HG02763 (cell line): ENCODE data around the gene MSH5.

Source experiments
- ATAC-seq: cut with Tn5 transposase; IDR thresholded peaks from one replicate; pipeline ENCODE4 v1.9.1; 2021; ENCODE audit warnings: mild to moderate bottlenecking, moderate library complexity; ENCODE audit not compliant: unreplicated experiment

The MSH5 gene

GRCh38 chr6:31712296-31712695 lies 27.5 kb upstream of the MSH5 start:
- ATAC-seq, result no peak

- no peak for ATAC-seq
Measured at GRCh38 chr6:31713465-31713864, 26.3 kb upstream of the MSH5 start.

- no peak for ATAC-seq
Measured at GRCh38 chr6:31713991-31714684, 25.7 kb upstream of the MSH5 start.

- ATAC-seq, result no peak
Measured at GRCh38 chr6:31715022-31715958, 24.5 kb upstream of the MSH5 start, which contains the start of gene LY6G6D. Gene LY6G6D, plus strand, starts transcription at chr6:31715348. Its CDS starts 8 bp downstream, at chr6:31715356.

- no peak for ATAC-seq
Measured at GRCh38 chr6:31717499-31718222, 22.1 kb upstream of the MSH5 start.

GRCh38 chr6:31718265-31718664 lies 21.5 kb upstream of the MSH5 start:
- ATAC-seq, result no peak

- ATAC-seq, result no peak
Measured at GRCh38 chr6:31719001-31719400, 20.8 kb upstream of the MSH5 start.

- ATAC-seq, result no peak
Measured at GRCh38 chr6:31720196-31720770, 19.5 kb upstream of the MSH5 start.

- ATAC-seq, result no peak
Measured at GRCh38 chr6:31721351-31722020, 18.3 kb upstream of the MSH5 start, which contains the start of gene LY6G6C. Gene LY6G6C, minus strand, starts transcription at chr6:31721746. Its CDS starts 67 bp downstream, at chr6:31721679.

GRCh38 chr6:31722173-31722572 lies 17.6 kb upstream of the MSH5 start:
- ATAC-seq, result no peak

GRCh38 chr6:31723245-31723979 lies 16.4 kb upstream of the MSH5 start, which contains the start of gene MPIG6B:
Gene MPIG6B, plus strand, starts transcription at chr6:31723373. Its CDS starts 11 bp downstream, at chr6:31723384.
- ATAC-seq, result no peak

- no peak for ATAC-seq
Measured at GRCh38 chr6:31723980-31724691, 15.7 kb upstream of the MSH5 start.

- ATAC-seq, result no peak
Measured at GRCh38 chr6:31725502-31726350, 14.1 kb upstream of the MSH5 start.

- peak; percentile 48 for ATAC-seq
Measured at GRCh38 chr6:31727034-31727716, 12.6 kb upstream of the MSH5 start.

GRCh38 chr6:31727717-31728671 lies 11.8 kb upstream of the MSH5 start:
- ATAC-seq, result no peak
